GM13977 (cell line): ENCODE results near the gene DOCK9.

ENCODE experiments used
- DNase-seq: peaks from one replicate; pipeline ENCODE4 v3.0.0; 2012; ENCODE audit warnings: low spot score
- in situ Hi-C: fragments of 300-500 bp; cut with MboI; formaldehyde crosslinking; loops from one replicate; pipeline ENCODE4 v1.12.0; 2022; ENCODE audit warnings: low sequenced_read_pairs, low pct_unique_long_range_greater_than_20kb, mixed read lengths, inconsistent platforms; ENCODE audit not compliant: unreplicated experiment
- TF ChIP-seq, protein P1 (sequence below): IDR thresholded peaks from 2 replicates; pipeline ENCODE4 v1.5.1; 2012; ENCODE audit warnings: mild to moderate bottlenecking, control low read depth; ENCODE audit not compliant: insufficient read depth; ENCODE audit errors: extremely low read depth, missing control alignments

The DOCK9 gene

DNA sequence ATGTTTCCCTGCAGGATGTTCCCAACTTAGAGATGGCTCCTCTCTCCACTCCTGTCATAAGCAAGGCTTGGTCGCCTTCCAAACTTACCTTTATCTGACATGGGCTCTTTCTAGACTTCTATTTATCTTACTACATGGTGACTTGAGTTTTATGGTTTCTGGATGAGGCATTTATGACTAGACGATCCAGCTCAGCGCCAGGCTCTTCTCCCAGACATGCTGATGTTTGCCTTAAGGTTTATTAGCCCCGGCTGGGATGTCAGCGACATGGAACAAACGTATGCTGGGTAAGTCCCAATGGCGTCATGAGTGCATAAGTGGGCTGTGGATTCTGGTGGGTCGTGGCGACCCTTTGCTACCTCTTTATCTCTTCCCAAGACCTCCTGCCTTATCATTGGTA, 185.5 kb downstream of the DOCK9 start:
- no peak for DNase-seq
- TF ChIP-seq, protein P1, sequence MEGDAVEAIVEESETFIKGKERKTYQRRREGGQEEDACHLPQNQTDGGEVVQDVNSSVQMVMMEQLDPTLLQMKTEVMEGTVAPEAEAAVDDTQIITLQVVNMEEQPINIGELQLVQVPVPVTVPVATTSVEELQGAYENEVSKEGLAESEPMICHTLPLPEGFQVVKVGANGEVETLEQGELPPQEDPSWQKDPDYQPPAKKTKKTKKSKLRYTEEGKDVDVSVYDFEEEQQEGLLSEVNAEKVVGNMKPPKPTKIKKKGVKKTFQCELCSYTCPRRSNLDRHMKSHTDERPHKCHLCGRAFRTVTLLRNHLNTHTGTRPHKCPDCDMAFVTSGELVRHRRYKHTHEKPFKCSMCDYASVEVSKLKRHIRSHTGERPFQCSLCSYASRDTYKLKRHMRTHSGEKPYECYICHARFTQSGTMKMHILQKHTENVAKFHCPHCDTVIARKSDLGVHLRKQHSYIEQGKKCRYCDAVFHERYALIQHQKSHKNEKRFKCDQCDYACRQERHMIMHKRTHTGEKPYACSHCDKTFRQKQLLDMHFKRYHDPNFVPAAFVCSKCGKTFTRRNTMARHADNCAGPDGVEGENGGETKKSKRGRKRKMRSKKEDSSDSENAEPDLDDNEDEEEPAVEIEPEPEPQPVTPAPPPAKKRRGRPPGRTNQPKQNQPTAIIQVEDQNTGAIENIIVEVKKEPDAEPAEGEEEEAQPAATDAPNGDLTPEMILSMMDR = no peak
- in situ Hi-C loops = no loop called here

GRCh38 chr13:98791611-98792010, 186.3 kb downstream of the DOCK9 start:
- in situ Hi-C loops = no loop called here
- TF ChIP-seq, protein P1 = no peak
- DNase-seq = no peak

DNA sequence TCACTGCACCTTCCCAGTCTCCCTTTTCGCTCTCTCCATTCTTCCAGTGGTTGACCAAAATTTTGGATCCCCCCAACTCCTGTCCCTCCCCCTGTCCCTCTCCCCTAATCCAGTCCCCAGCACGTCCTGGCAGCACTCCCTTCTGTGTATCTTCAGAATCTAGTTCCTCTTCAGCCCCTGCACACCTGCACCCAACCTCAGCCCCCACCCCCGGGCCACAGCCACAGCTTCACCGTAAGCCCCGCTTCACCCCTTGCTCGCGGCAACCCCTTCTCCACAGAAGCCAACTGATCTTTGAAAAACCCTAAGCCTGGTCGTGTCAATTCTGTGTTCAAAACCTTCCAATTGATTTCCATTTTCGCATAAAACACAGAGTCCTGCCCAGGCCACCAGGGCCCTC, 189.9 kb downstream of the DOCK9 start:
- in situ Hi-C loops = no loop called here
- no peak for DNase-seq
- TF ChIP-seq, protein P1 = no peak

DNA sequence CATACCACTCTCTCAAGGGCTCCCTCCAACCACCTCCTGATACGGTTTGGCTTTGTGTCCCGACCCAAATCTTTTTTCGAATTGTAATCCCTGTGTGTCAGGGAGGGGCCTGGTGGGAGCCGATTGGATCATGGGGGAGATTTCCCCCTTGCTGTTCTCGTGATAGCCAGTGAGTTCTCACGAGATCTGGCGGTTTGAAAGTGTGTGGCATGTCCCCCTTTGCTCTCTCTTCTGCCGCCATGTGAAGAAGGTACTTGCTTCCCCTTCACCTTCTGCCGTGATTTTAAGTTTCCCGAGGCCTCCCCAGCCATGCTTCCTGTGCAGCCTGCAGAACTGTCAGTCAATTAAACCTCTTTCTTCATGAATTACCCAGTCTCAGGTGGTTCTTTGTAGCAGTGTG, 190.7 kb downstream of the DOCK9 start:
- in situ Hi-C loops = no loop called here
- DNase-seq = no peak

GRCh38 chr13:98786023-98786422, 191.8 kb downstream of the DOCK9 start:
- DNase-seq = no peak
- in situ Hi-C loops = no loop called here
- TF ChIP-seq, protein P1 = no peak

More for the DNA sequence above, 190.7 kb downstream of the DOCK9 start:
- TF ChIP-seq, protein P1 = no peak

- no peak for DNase-seq
- in situ Hi-C loops = no loop called here
- TF ChIP-seq, protein P1 = no peak
These were observed 192.5 kb downstream of the DOCK9 start for GRCh38 chr13:98785405-98785804.

- TF ChIP-seq, protein P1 = no peak
These were observed 193.2 kb downstream of the DOCK9 start for GRCh38 chr13:98784666-98785065.

More at GRCh38 chr13:98784666-98785065, 193.2 kb downstream of the DOCK9 start:
- DNase-seq = no peak
- in situ Hi-C loops = no loop called here
